GM18511 (cell line): Measurements from ENCODE around the gene PEX14.

ENCODE experiments used
- ATAC-seq: cut with Tn5 transposase; IDR thresholded peaks from one replicate; pipeline ENCODE4 v1.9.1; 2021; ENCODE audit warnings: mild to moderate bottlenecking, moderate library complexity; ENCODE audit not compliant: unreplicated experiment

Gene PEX14

GRCh38 chr1:10629816-10630571 lies 155.2 kb downstream of the PEX14 start:
- ATAC-seq = no peak

- ATAC-seq = no peak
Measured at GRCh38 chr1:10630661-10631120, 155.9 kb downstream of the PEX14 start.

DNA sequence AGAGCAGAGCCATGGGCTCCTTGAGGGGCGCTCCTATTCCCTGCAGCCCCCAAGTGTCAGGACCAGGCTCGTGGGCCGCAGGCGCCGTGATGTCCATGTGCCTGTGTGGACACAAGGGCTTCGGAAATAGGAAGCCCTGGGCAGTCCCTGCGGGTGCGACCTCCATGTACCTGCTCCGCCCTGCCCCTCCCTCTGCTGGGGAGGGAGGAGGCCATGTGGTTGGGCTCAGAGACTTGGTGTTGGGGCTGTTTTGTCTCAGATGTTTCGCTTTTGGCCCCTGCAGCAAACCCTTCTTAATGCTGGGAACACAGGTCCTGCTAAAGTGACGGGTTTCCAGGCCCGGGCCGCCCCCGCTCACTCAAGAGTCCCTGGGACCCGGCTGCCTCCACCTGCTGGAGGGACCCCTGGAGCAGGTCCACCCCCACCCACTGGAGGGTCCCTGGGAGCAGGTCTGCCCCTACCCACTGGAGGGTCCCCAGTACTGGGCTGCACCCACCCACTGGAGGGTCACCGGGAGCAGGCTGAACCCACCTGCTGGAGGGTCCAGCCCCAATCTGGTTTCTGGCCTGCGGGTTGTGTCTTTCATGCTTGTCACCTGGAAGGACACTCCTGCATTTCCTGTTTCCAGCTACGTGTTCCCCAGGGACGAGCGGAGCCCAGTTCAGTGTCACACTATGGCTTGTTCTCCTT lies 156.5 kb downstream of the PEX14 start:
- no peak for ATAC-seq

GRCh38 chr1:10631811-10632593 lies 157.3 kb downstream of the PEX14 start:
- ATAC-seq = no peak

GRCh38 chr1:10632691-10633090 lies 157.9 kb downstream of the PEX14 start:
- ATAC-seq = no peak

GRCh38 chr1:10633416-10633815 lies 158.7 kb downstream of the PEX14 start:
- ATAC-seq = no peak

DNA sequence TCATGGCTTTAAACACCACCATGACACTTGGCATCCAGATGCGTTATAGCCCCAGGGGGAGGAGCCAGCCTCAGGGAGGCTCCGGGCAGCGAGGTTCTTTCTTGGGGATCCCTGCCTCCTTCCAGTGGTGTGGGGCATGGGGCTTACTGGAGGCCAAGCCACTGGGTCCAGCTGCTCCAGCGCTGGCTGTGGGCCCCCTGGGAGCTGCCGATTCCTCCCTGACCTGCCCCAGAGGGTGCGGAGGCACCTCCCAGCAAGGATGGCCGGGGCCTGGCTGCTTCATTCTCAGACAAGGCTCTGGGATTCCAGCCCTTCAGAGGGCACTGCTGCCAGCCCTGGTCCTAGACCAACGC lies 159.3 kb downstream of the PEX14 start:
- no peak for ATAC-seq

DNA sequence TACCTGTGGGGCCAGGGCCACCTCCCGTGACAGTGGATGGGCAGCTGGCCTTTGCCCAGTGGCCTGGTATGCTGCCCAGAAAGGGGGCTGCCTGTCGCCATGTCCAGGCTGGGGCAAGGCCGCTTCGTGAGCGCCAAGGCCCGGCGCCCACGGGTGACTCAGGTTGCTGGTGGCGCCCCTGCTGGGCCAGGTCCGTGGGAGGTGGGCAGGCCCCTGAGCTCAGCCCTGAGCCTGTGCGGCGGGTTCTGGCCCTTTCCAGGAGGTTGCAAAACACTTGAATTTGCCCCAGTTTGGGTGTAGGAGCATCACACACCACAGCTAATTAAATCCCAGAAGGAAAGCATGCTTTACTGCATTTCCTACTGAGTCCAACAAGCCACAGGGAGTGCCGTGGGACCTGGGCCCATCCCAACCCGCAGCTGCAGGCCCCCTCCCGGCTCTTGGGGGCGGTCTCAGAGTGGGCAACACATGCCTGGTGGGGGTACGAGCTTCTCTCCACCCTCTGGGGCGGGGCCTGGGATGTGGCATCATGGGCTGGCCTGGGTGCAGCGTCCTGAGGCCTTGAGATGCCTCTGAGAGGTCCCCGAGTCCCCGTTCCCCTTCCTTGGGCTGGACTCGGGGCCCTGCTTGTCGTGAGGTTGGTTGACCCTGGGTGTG lies 159.8 kb downstream of the PEX14 start:
- ATAC-seq = no peak

DNA sequence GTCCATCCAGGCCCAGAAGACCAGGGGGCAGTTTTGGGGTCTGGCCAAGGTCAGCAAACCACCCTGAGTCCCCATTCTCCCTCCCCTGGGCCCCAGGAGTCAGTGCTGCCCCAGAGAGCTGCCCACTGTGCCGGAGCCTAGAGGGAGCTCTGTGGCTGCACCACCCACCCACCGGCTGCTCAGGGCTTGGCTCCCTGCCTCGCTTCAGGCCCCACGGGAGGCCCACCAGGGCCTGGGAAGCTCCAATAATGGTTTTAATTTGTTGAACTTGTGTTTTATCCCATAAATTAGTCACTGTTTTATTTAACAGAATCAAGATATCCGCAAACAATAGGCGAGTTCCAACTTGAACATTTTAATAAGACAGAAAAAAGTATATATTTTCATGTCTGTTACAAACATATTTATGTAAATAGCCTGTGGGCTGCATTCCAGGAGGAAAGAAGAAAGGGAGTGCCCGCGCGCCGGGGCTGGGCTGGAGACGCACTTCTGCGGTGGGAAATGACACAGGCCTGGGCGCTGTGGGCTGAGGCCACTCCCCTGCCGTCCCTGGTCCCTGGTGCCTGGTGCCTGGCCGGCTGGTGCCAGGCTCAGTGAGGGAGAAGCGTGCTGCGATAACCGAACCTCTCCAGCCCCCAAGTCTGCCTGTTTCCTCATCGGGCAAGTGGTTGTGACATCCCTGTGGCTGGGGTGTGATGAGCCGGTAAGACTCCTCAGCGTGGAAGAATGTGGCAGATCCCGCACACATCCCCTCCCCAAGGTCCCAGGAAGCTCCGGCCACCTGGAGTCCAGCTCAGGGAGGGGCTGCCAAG lies 160.5 kb downstream of the PEX14 start:
- ATAC-seq = no peak

GRCh38 chr1:10635992-10636391 lies 161.2 kb downstream of the PEX14 start:
- no peak for ATAC-seq

GRCh38 chr1:10637400-10637799 lies 162.7 kb downstream of the PEX14 start:
- no peak for ATAC-seq

- no peak for ATAC-seq
Measured at GRCh38 chr1:10637834-10638558, 163.2 kb downstream of the PEX14 start.

GRCh38 chr1:10638559-10639005 lies 163.8 kb downstream of the PEX14 start:
- no peak for ATAC-seq

DNA sequence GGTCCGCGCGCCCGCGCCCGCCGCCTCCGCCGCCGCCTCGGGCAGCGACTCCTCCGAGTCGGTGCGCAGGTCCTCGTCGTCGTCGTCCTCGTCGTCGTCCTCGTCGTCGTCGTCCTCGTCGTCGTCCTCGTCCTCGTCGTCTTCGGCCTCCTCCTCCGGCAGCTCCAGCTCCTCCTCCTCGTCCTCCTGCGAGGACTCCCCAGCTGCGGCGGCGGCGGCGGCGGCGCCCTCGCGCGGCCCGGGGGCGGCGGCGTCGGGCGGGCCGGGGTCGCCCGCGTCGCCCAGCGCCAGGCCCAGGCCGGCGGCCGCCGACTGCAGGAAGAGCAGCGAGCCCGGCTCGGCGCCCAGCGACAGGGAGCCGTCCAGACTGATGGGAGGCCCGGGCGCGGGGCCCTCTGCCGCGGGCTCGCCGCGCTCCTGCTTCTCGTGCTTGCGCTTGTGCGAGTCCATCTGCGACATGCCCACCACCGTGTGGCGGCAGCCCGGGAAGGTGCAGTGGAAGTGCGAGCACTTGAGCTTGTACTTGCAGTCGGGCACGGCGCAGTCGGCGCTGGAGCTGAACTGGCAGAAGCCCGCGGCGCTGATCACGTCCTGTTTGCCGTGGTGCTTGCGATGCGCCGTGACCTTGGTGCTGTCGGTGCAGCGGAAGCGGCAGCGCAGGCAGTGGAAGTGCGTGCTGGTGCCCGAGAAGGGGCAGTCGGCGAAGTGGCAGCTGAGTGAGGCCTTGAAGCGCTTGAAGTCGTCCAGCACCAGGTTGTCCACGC lies 164.4 kb downstream of the PEX14 start:
- ATAC-seq = no peak

DNA sequence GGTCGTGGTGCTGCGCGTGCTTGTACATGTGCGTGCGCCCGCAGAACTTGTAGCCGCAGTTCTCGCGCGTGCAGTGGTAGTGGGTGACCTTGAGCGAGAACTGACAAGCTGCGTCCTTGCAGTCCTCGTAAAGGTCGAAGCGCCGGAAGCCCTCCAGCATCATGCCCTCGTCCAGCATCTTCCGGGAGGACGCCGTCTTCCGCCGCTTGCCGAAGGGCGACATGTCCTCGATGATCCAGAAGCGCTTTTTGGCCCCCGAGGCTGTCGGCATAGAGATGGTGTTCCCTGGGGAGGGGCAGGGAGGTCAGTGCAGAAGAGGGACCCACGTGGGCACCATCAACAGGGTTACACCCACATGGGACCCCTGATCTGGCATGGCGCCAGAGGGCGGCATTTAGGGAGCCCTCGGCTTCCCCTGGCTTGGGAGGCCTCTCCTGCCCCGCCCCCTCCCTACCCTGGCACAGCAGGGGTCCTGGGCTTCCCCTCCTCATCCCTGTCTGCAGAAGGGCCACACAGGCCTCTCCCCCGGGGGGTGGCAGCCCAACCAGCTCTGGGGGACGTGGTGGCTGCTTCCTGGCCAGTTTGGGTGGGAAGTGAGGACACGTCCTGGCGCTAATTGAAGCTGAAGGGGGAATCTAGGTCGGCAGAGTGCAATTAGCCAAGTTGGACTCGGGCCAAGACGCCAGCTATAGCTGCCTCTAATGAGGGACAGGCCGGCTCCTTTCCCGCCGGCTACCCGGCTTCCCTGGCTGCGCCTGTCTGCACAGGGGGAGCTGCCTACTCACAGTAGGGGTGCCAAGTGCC lies 165.2 kb downstream of the PEX14 start:
- ATAC-seq = no peak

DNA sequence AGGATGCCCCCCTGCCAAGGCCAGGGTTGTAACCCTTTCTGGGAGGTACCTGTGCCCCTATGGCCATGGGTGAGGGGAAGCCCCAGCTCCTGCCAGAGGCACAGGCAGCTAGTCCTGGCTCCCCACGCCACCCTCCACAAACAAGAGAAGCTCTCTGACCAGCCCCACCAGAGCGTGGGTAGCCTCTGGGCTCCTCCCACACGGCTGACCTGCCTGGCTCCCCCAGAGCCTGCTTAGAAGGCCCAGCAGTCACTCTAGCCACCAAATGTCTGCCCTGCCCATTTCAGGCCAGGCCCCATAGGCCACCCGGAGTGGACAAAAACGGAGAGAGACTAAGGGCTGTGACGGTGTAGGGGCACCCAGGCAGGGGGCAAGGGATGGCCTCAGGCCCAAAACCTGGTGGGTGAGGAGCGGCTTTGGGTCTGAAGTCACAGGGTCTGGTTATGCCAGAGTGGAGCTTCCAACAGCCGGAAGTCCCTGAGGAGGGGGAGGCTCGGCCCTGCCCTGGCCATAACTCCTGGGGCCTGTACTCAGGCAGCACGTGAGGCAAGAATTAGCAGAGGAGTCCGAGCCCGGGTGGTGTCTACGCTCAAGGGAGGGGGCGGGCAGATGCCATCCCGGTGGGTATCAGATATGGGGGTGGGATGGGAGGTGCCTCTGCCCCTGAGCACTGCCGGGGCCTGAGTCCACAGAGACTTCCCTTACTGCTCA lies 166.2 kb downstream of the PEX14 start:
- ATAC-seq = no peak

DNA sequence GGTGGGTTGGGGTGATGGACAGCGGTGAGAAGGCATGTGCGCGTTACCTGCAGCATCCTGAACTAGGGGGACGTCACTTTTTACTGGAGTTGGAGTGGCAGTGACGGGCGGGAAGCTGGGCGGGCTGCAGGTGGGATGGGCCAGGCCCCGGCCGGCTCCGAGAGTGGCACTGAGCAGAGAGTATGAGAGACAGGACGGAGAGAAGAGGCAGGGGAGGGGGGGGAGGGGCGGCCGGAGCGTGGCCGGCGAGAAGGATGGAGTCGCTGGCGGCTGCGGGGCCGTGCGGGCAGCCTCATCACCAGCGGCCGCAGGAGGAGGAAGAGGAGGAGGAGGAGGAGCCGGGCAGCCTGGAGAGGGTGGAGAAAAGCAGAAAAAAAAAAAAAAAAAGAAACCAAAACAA lies 167.2 kb downstream of the PEX14 start:
- no peak for ATAC-seq
